Esophagus (tissue), 2 donors: ENCODE measurements around the gene G6PC2. TPM values are rescaled to one million over a fixed set of nuclear protein-coding genes. Genes with fewer than 3 reads are reported as not detected.
"Not testable (repeated sequence)": the region's sequence is repeated elsewhere in the genome, so short reads cannot be mapped to it uniquely, and the experiment has no call there.

Experiments
- H3K27ac ChIP-seq, 2 donors: one replicate each; pipeline ENCODE4 v1.5.1; 2013; ENCODE audit warnings: low read depth in 2 of 2, mild to moderate bottlenecking in 2 of 2, inconsistent platforms in 1 of 2, low read length in 1 of 2, moderate library complexity in 1 of 2
- H3K27me3 ChIP-seq, 2 donors: one replicate each; pipeline ENCODE4 v1.6.1; 2013; ENCODE audit warnings: low read length in 2 of 2, control low read depth in 1 of 2, mild to moderate bottlenecking in 1 of 2; ENCODE audit not compliant: insufficient read depth in 2 of 2, control insufficient read depth in 1 of 2
- H3K36me3 ChIP-seq, 2 donors: one replicate each; pipeline ENCODE4 v1.6.1; 2013; ENCODE audit warnings: low read length in 1 of 2; ENCODE audit not compliant: control insufficient read depth in 2 of 2, insufficient read depth in 2 of 2
- H3K4me1 ChIP-seq, 2 donors: one replicate each; pipeline ENCODE4 v1.6.1; 2013; ENCODE audit warnings: low read length in 1 of 2; ENCODE audit not compliant: control insufficient read depth in 2 of 2, insufficient read depth in 2 of 2
- H3K4me3 ChIP-seq, 2 donors: one replicate each; pipeline ENCODE4 v1.5.1; 2013; ENCODE audit warnings: low read length in 2 of 2, mild to moderate bottlenecking in 2 of 2, low read depth in 1 of 2, moderate library complexity in 1 of 2
- H3K9me3 ChIP-seq, 2 donors: one replicate each; pipeline ENCODE4 v1.6.1; 2013; ENCODE audit warnings: mild to moderate bottlenecking in 2 of 2, low read depth in 1 of 2, low read length in 1 of 2, moderate library complexity in 1 of 2; ENCODE audit not compliant: control insufficient read depth in 2 of 2, insufficient read depth in 1 of 2
- WGBS, 2 donors: extraction: QIAGEN DNeasy Blood & Tissue Kit; methylation state at CpG; one replicate each; pipeline ENCODE4 v1.1.7; 2013; 5-methylcytosine and 5-hydroxymethylcytosine counted together
- polyA plus RNA-seq, 2 donors: library from polyadenylated mRNA; stranded (reverse); fragments of 200-250 nt; gene quantifications; one replicate each; pipeline ENCODE4 v1.2.3, GENCODE V29; 2013
- donor health status: healthy with polysubstance abuse.
- donor health status: Bipolar disorder and iron deficiency.

Gene G6PC2
- under 1 TPM in 1 of 2 donors, not detected in 1; 0.01 TPM for polyA plus RNA-seq

GRCh38 chr2:168901003-168901402, at the start of gene G6PC2:
Gene G6PC2 (plus strand): TSS chr2:168901291. CDS start chr2:168901332, 41 bp downstream.
- WGBS, 2 donors: 74 to 75% methylated on average over 5 of the region's 5 CpGs
- Histone ChIP-seq H3K36me3 (no peaks in the 10 kb centered on the region), H3K4me1 (no peaks in the 10 kb centered on the region), H3K27ac (no peak within 1 kb of the TSS), H3K27me3 (no peaks in the 10 kb centered on the region), H3K9me3 (no peaks in the 10 kb centered on the region), H3K4me3 (no peak within 1 kb of the TSS)

GRCh38 chr2:168851674-168852320, 49.3 kb upstream of the G6PC2 start:
- Histone ChIP-seq H3K27me3 (no peaks in the 10 kb centered on the region), H3K27ac (no peak overlapping the region), H3K36me3 (no peaks in the 10 kb centered on the region), H3K9me3 (no peaks in the 10 kb centered on the region), H3K4me3 (no peak overlapping the region), H3K4me1 (no peaks in the 10 kb centered on the region)
- WGBS, 2 donors: 78 to 81% methylated on average over 5 of the region's 5 CpGs

- H3K4me1 ChIP-seq: no peaks in the 10 kb centered on the region
- H3K36me3 ChIP-seq: no peaks in the 10 kb centered on the region
- H3K4me3 ChIP-seq: no peak overlapping the region
- no peaks in the 10 kb centered on the region for H3K9me3 ChIP-seq
- no peak overlapping the region for H3K27ac ChIP-seq
- no peaks in the 10 kb centered on the region for H3K27me3 ChIP-seq
- WGBS, 2 donors: 32 to 56% methylated on average over 3 of the region's 3 CpGs
These were observed 48.6 kb upstream of the G6PC2 start for GRCh38 chr2:168852481-168852880.

GRCh38 chr2:168853471-168853870, 47.6 kb upstream of the G6PC2 start:
- Histone ChIP-seq H3K36me3 (no peaks in the 10 kb centered on the region), H3K4me3 (no peak overlapping the region), H3K4me1 (no peaks in the 10 kb centered on the region), H3K27ac (no peak overlapping the region), H3K27me3 (no peaks in the 10 kb centered on the region), H3K9me3 (no peaks in the 10 kb centered on the region)
- WGBS, 2 donors: 100% methylated on average over 1 of the region's 1 CpG

GRCh38 chr2:168854651-168855050, 46.4 kb upstream of the G6PC2 start:
- 96% methylated on average over 5 of the region's 5 CpGs for WGBS, 2 donors
- no peaks in the 10 kb centered on the region for H3K36me3 ChIP-seq

GRCh38 chr2:168855601-168856000, 45.5 kb upstream of the G6PC2 start:
- no peaks in the 10 kb centered on the region for H3K36me3 ChIP-seq
- no peaks in the 10 kb centered on the region for H3K27me3 ChIP-seq
- no peaks in the 10 kb centered on the region for H3K4me1 ChIP-seq
- H3K9me3 ChIP-seq: no peaks in the 10 kb centered on the region
- 93 to 96% methylated on average over 3 of the region's 3 CpGs for WGBS, 2 donors
- no peak overlapping the region for H3K4me3 ChIP-seq
- no peak overlapping the region for H3K27ac ChIP-seq

More at GRCh38 chr2:168854651-168855050, 46.4 kb upstream of the G6PC2 start:
- H3K4me3 ChIP-seq: no peak overlapping the region
- H3K9me3 ChIP-seq: no peaks in the 10 kb centered on the region
- no peak overlapping the region for H3K27ac ChIP-seq
- no peaks in the 10 kb centered on the region for H3K4me1 ChIP-seq
- H3K27me3 ChIP-seq: no peaks in the 10 kb centered on the region

- H3K27ac ChIP-seq: no peak overlapping the region
- no peak overlapping the region for H3K4me3 ChIP-seq
- no peaks in the 10 kb centered on the region for H3K27me3 ChIP-seq
- 98 to 99% methylated on average over 2 of the region's 2 CpGs for WGBS, 2 donors
- H3K36me3 ChIP-seq: no peaks in the 10 kb centered on the region
- no peaks in the 10 kb centered on the region for H3K9me3 ChIP-seq
- H3K4me1 ChIP-seq: no peaks in the 10 kb centered on the region
These were observed 42.9 kb upstream of the G6PC2 start for GRCh38 chr2:168858146-168858545.

- 93 to 95% methylated on average over 1 of the region's 1 CpG for whole genome bisulfite sequencing, 2 donors
- not testable (repeated sequence) for H3K4me3 ChIP-seq, H3K9me3 ChIP-seq, H3K36me3 ChIP-seq, H3K4me1 ChIP-seq, H3K27me3 ChIP-seq, H3K27ac ChIP-seq
These were observed 33.9 kb upstream of the G6PC2 start for GRCh38 chr2:168867164-168867563.

GRCh38 chr2:168870369-168870768, 30.7 kb upstream of the G6PC2 start:
- H3K36me3 ChIP-seq, H3K27me3 ChIP-seq, H3K4me1 ChIP-seq, H3K4me3 ChIP-seq, H3K9me3 ChIP-seq, H3K27ac ChIP-seq: not testable (repeated sequence)
- 100% methylated on average over 1 of the region's 1 CpG for WGBS, 2 donors

- WGBS, 2 donors: 92 to 97% methylated on average over 4 of the region's 4 CpGs
- not testable (repeated sequence) for H3K27me3 ChIP-seq
These were observed 30.3 kb upstream of the G6PC2 start for GRCh38 chr2:168870824-168871223.

More at GRCh38 chr2:168870824-168871223, 30.3 kb upstream of the G6PC2 start:
- H3K36me3 ChIP-seq, H3K4me3 ChIP-seq, H3K4me1 ChIP-seq, H3K27ac ChIP-seq, H3K9me3 ChIP-seq: not testable (repeated sequence)
